ENCODE measurements around the gene SLC16A12. TPM values are rescaled to one million over a fixed set of nuclear protein-coding genes. Genes with fewer than 3 reads are reported as not detected.

SLC16A12 gene
- total and polyA plus RNA-seq, 2 of the 13 experiments (the other 11 are each of a cell fraction or from before 2014, with no cell fraction given): 0.02 TPM; not detected in 1

- no peak overlapping the region for H3K9ac ChIP-seq (ENCODE audit: insufficient read depth, low read depth, low read length)
- ChIA-PET POLR2A (no interaction called here), CTCF (ENCODE audit: low intra/inter-chr PET ratio, low total read pairs) (no interaction called here)
- H2AFZ ChIP-seq (ENCODE audit: low read length): no peak overlapping the region
- no TSS peak for BruUV-seq (replicated peaks)
- no peak overlapping the region for H3K4me2 ChIP-seq (ENCODE audit: low read depth, low read length)
- ATAC-seq (no peak), DNase-seq (ENCODE audit: low spot score) (no peak), FAIRE-seq (no peak)
- no peaks in the 10 kb centered on the region for H3K9me3 ChIP-seq (ENCODE audit: low read length)
- H3K79me2 ChIP-seq (ENCODE audit: insufficient read depth, low read length): no peaks in the 10 kb centered on the region
- no peaks in the 10 kb centered on the region for H3K27me3 ChIP-seq (ENCODE audit: control insufficient read depth in 1 of 2, insufficient read depth in 2 of 2, low read length in 2 of 2)
- H3K4me1 ChIP-seq (ENCODE audit: insufficient read depth, low read length): no peaks in the 10 kb centered on the region
- TF ChIP-seq ZNF788 (CRISPR knock-in tag; IDR thresholded peaks at IDR 0.05; ENCODE audit: borderline replicate concordance) (no peak), PAF1 (CRISPR knock-in tag; IDR thresholded peaks at IDR 0.05) (no peak), ZNF260 (CRISPR knock-in tag; IDR thresholded peaks at IDR 0.05; ENCODE audit: borderline replicate concordance, low read depth) (no peak)
- 16% methylated on average over 1 of the region's 1 CpG for WGBS (ENCODE audit: low lambda C conversion rate)
- no peak overlapping the region for H3K4me3 ChIP-seq (replicated peaks in 1 of 3; ENCODE audit: insufficient read depth in 1 of 3, low read depth in 2 of 3, low read length in 3 of 3)
- intact Hi-C loops (cut with micrococcal nuclease; ENCODE audit: unreplicated experiment): no loop called here
- in situ Hi-C loops (cut with HindIII; ENCODE audit: extremely low pct_ligation_motif_present, low pct_unique_long_range_greater_than_20kb): no loop called here
- H3K27ac ChIP-seq (ENCODE audit: extremely low read length, insufficient read depth, low read length): no peak overlapping the region
- no peaks in the 10 kb centered on the region for H4K20me1 ChIP-seq (ENCODE audit: insufficient read depth, low read length)
- H3K36me3 ChIP-seq (replicated peaks in 1 of 2; ENCODE audit: control insufficient read depth in 1 of 2, insufficient read depth in 2 of 2, low read length in 2 of 2): no peaks in the 10 kb centered on the region
Measured at GRCh38 chr10:89454561-89455347, 80.6 kb downstream of the SLC16A12 start.

- in situ Hi-C loops (cut with HindIII; ENCODE audit: extremely low pct_ligation_motif_present, low pct_unique_long_range_greater_than_20kb): no loop called here
Measured at GRCh38 chr10:89452193-89452592, 83.2 kb downstream of the SLC16A12 start.

More at GRCh38 chr10:89452193-89452592, 83.2 kb downstream of the SLC16A12 start:
- Histone ChIP-seq H3K9ac (ENCODE audit: insufficient read depth, low read depth, low read length) (no peak overlapping the region), H3K4me3 (replicated peaks in 1 of 3; ENCODE audit: insufficient read depth in 1 of 3, low read depth in 2 of 3, low read length in 3 of 3) (no peak overlapping the region), H3K4me2 (ENCODE audit: low read depth, low read length) (no peak overlapping the region), H3K4me1 (ENCODE audit: insufficient read depth, low read length) (no peaks in the 10 kb centered on the region), H3K27me3 (ENCODE audit: control insufficient read depth in 1 of 2, insufficient read depth in 2 of 2, low read length in 2 of 2) (no peaks in the 10 kb centered on the region), H3K79me2 (ENCODE audit: insufficient read depth, low read length) (no peaks in the 10 kb centered on the region), H4K20me1 (ENCODE audit: insufficient read depth, low read length) (no peaks in the 10 kb centered on the region), H3K9me3 (ENCODE audit: low read length) (no peaks in the 10 kb centered on the region), H3K36me3 (replicated peaks in 1 of 2; ENCODE audit: control insufficient read depth in 1 of 2, insufficient read depth in 2 of 2, low read length in 2 of 2) (no peaks in the 10 kb centered on the region), H3K27ac (ENCODE audit: extremely low read length, insufficient read depth, low read length) (no peak overlapping the region), H2AFZ (ENCODE audit: low read length) (no peak overlapping the region)
- FAIRE-seq: no peak
- intact Hi-C loops (cut with micrococcal nuclease; ENCODE audit: unreplicated experiment): no loop called here
- CTCF ChIA-PET (ENCODE audit: low intra/inter-chr PET ratio, low total read pairs): no interaction called here
- ATAC-seq: no peak
- no peak for DNase-seq (ENCODE audit: low spot score)
- TF ChIP-seq MAFK (conservative IDR thresholded peaks at IDR 0.05 in 1 of 2, IDR thresholded peaks at IDR 0.05 in 1 of 2; ENCODE audit: low read length in 2 of 2): peak; percentile 71 to 81
- no peak for TF ChIP-seq KLF6 (CRISPR knock-in tag; IDR thresholded peaks at IDR 0.05)
- TF ChIP-seq MAFF (IDR thresholded peaks at IDR 0.05; ENCODE audit: low read depth, low read length): peak; percentile 66; the same call in 1 of the 2 replicates
- BruUV-seq (replicated peaks): no TSS peak
- WGBS (ENCODE audit: low lambda C conversion rate): 73% methylated on average over 1 of the region's 1 CpG
- POLR2A ChIA-PET: no interaction called here
